ENCODE results near the gene TGM5. TPM values are rescaled to one million over a fixed set of nuclear protein-coding genes. Genes with fewer than 3 reads are reported as not detected.
A peak's percentile ranks its signal among the peaks of the same experiment; 100 is the strongest.

Gene TGM5
- total RNA-seq, 2 experiments from 2014 or later: 0.11 to 0.22 TPM

DNA sequence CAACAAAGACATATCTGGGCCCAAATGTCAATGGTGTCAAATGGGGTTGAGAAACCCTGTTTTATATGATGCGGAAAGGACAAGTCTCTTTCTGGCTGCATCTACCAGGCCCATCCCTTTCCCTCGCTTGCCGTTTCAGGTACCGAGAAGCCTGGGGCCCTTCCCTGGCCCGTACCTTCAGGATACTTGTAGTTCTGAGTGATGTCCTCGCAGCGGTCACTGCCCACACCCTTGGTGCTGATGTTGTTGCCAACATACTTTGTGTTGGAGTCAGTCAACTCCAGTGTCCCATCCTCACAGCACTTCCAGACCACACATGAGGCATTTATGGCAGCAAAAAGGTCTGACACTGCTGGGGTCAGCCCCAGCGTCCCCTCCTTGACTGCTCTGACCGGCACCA is 59.7 kb downstream of the TGM5 start:
- intact Hi-C loops (cut with micrococcal nuclease): no loop called here
- Mint-ChIP-seq H3K36me3 (ENCODE audit: low read depth) (no peaks in the 10 kb centered on the region), H3K4me1 (ENCODE audit: low read depth) (peaks cover 6% of the 10 kb centered on the region), H3K4me3 (no peak overlapping the region), H3K27me3 (peaks cover 6% of the 10 kb centered on the region), H3K27ac (no peak overlapping the region), H3K9me3 (no peaks in the 10 kb centered on the region)
- TF ChIP-seq, protein P1, sequence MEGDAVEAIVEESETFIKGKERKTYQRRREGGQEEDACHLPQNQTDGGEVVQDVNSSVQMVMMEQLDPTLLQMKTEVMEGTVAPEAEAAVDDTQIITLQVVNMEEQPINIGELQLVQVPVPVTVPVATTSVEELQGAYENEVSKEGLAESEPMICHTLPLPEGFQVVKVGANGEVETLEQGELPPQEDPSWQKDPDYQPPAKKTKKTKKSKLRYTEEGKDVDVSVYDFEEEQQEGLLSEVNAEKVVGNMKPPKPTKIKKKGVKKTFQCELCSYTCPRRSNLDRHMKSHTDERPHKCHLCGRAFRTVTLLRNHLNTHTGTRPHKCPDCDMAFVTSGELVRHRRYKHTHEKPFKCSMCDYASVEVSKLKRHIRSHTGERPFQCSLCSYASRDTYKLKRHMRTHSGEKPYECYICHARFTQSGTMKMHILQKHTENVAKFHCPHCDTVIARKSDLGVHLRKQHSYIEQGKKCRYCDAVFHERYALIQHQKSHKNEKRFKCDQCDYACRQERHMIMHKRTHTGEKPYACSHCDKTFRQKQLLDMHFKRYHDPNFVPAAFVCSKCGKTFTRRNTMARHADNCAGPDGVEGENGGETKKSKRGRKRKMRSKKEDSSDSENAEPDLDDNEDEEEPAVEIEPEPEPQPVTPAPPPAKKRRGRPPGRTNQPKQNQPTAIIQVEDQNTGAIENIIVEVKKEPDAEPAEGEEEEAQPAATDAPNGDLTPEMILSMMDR (IDR thresholded peaks at IDR 0.05): no peak
- POLR2A ChIA-PET: interaction anchor here (0.8 kb wide), 1 partner anchor 69 kb away, joined by 3 read pairs; no protein-coding TSS in a partner anchor
- CTCF ChIA-PET: interaction anchor here (1.3 to 2.8 kb wide), 3 partner anchors 19 to 79 kb away, joined by 6 to 17 read pairs (median 6); no protein-coding TSS in a partner anchor
- ATAC-seq: no peak
- DNase-seq: no peak

DNA sequence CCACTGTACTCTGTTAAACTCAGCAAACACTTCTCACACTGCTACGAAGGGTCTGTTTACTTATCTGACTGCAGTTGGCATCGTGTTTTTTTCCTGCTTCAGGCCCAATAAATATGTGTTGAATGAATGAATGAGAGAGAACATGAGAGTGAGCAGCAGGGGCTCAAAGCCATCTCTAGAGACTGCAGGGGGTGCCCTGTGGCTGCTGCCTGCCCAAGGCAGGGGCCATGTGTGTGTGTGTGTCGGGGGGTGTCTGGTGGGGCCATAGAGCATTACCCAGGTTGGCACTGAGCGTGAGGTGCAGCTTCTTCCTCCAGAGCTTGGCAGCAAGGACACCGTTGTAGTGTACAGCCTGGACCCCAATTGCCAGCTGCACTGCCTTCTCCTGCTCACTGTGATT is 60.7 kb downstream of the TGM5 start:
- DNase-seq (no peak), ATAC-seq (no peak)
- Mint-ChIP-seq H3K9me3 (no peaks in the 10 kb centered on the region), H3K27ac (no peak overlapping the region), H3K27me3 (peaks cover 6% of the 10 kb centered on the region), H3K4me1 (ENCODE audit: low read depth) (peaks cover 6% of the 10 kb centered on the region), H3K36me3 (ENCODE audit: low read depth) (no peaks in the 10 kb centered on the region), H3K4me3 (no peak overlapping the region)
- intact Hi-C loops (cut with micrococcal nuclease): no loop called here
- ChIA-PET CTCF (interaction anchor here (1.6 to 2.8 kb wide), 2 partner anchors 20 to 80 kb away, joined by 6 to 17 read pairs; no protein-coding TSS in a partner anchor), POLR2A (no interaction called here)
- TF ChIP-seq, protein P1 (IDR thresholded peaks at IDR 0.05): no peak

DNA sequence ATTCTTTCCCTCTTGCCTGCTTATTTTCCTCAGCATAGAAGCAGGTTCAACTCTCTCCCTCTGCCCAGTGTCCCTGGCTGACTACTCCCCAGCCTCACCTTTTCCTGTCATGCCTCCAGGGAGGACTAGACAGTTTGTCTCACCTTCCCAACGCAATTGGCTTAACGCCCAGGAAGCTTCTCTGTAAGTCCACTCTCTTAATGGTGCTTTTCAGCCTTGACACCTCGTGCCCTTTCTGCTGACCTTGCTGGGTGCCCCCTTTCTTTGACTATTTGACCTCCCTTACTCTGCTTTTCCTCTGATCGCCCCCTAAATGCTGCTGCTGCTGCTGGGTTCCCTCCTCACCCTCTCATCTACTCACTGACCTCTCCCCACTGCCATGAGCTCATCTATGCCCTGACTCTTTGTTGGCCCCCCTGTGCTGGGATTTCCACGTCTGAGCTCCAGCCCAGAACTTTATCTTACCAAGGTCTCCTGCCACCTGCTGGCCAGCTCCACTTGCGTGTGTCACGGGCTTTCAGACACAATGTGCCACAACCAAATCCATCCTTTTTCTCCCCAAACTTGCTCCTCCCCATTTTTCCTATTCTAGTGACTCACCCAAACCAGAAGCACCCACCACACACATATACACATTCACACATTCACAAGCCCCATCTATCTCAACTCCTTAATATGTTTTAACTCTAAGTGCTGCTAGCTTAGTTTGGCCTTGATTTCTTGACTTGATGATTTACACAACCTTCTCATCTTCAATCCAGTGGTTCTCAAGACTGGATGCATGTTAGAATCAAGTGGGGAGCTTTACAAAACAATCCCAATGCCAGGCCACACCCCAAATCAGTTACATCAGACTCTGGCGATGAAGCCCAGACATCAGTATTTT is 62.5 kb downstream of the TGM5 start:
- intact Hi-C loops (cut with micrococcal nuclease): no loop called here
- ATAC-seq (peak; percentile 86), DNase-seq (peak; percentile 83)
- Mint-ChIP-seq H3K9me3 (no peaks in the 10 kb centered on the region), H3K4me1 (ENCODE audit: low read depth) (peaks cover 8% of the 10 kb centered on the region), H3K4me3 (no peak overlapping the region), H3K36me3 (ENCODE audit: low read depth) (peaks cover 1% of the 10 kb centered on the region), H3K27me3 (peaks cover 6% of the 10 kb centered on the region), H3K27ac (no peak overlapping the region)
- ChIA-PET CTCF (interaction anchor here (0.7 to 2.9 kb wide), 31 partner anchors 9 to 503 kb away, joined by 3 to 29 read pairs (median 4); partner anchors contain the start of genes CCNDBP1 and TGM5), POLR2A (interaction anchor here (0.8 to 1.5 kb wide), 3 partner anchors 9 to 13 kb away, joined by 3 to 5 read pairs (median 4); no protein-coding TSS in a partner anchor)
- TF ChIP-seq, protein P1 (IDR thresholded peaks at IDR 0.05): peak; percentile 65

DNA sequence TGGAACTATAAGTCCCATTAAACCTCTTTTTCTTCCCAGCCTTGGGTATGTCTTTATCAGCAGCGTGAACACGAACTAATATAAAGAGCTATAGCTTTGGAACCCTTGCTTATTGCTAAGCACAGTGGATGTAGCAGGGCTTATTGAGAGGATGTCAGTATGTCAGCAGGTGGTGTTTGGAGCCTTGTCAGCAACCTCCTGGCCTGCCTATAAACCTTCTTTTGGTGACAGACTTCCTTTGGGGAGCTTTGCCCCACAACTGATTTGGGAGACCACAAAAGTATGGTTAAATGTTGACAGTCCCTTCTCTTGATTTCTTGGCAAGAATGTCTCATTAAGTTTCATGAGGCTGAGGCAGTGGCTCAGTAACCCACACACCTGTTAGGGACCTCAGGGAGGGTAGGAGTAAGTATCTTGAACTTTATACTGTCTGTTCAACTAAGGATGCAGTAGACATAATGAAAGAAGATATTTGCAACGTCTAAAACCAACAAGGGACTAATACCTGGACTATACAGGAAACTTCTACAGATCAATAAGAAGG is 66.7 kb downstream of the TGM5 start:
- POLR2A ChIA-PET: interaction anchor here (1.2 kb wide), 1 partner anchor 17 kb away, joined by 3 read pairs; no protein-coding TSS in a partner anchor
- no peak overlapping the region for H3K4me3 Mint-ChIP-seq
- H3K27me3 Mint-ChIP-seq: no peaks in the 10 kb centered on the region
- peaks cover 20% of the 10 kb centered on the region for H3K36me3 Mint-ChIP-seq (ENCODE audit: low read depth)
- H3K4me1 Mint-ChIP-seq (ENCODE audit: low read depth): peaks cover 8% of the 10 kb centered on the region
- CTCF ChIA-PET: interaction anchor here (1.4 kb wide), 1 partner anchor 25 kb away, joined by 4 read pairs; no protein-coding TSS in a partner anchor
- DNase-seq (no peak), ATAC-seq (peak; percentile 60)
- intact Hi-C loops (cut with micrococcal nuclease): no loop called here
- TF ChIP-seq, protein P1 (IDR thresholded peaks at IDR 0.05): no peak
- H3K9me3 Mint-ChIP-seq: no peaks in the 10 kb centered on the region
- no peak overlapping the region for H3K27ac Mint-ChIP-seq
